HG03060 (cell line): ENCODE data around the gene RANBP9.

Source experiments
- ATAC-seq: cut with Tn5 transposase; IDR thresholded peaks from one replicate; pipeline ENCODE4 v1.9.1; 2021; ENCODE audit warnings: low read depth, moderate number of reproducible peaks; ENCODE audit not compliant: unreplicated experiment

RANBP9 gene

GRCh38 chr6:13711733-13712598, at the start of gene RANBP9:
TSS of gene RANBP9 (minus strand) at chr6:13711835. CDS start at chr6:13711505, 330 bp downstream.
- peak; percentile 43 for ATAC-seq

GRCh38 chr6:13760307-13761304, 49.0 kb upstream of the RANBP9 start:
- no peak for ATAC-seq

- ATAC-seq = no peak
Observed at GRCh38 chr6:13759025-13759424, 47.4 kb upstream of the RANBP9 start.

- ATAC-seq = no peak
Observed at GRCh38 chr6:13754644-13755043, 43.0 kb upstream of the RANBP9 start.

GRCh38 chr6:13743736-13744127, 32.1 kb upstream of the RANBP9 start:
- no peak for ATAC-seq

- ATAC-seq = no peak
Observed at GRCh38 chr6:13742961-13743735, 31.5 kb upstream of the RANBP9 start.

GRCh38 chr6:13741365-13741764, 29.7 kb upstream of the RANBP9 start:
- ATAC-seq = no peak

- ATAC-seq = no peak
Observed at GRCh38 chr6:13735031-13735430, 23.4 kb upstream of the RANBP9 start.

GRCh38 chr6:13733178-13733887, 21.7 kb upstream of the RANBP9 start:
- ATAC-seq = no peak

GRCh38 chr6:13730704-13731103, 19.1 kb upstream of the RANBP9 start:
- no peak for ATAC-seq

- no peak for ATAC-seq
Observed at GRCh38 chr6:13729891-13730290, 18.3 kb upstream of the RANBP9 start.

- ATAC-seq = no peak
Observed at GRCh38 chr6:13725570-13725969, 13.9 kb upstream of the RANBP9 start.

GRCh38 chr6:13725052-13725451, 13.4 kb upstream of the RANBP9 start:
- no peak for ATAC-seq

- ATAC-seq = no peak
Observed at GRCh38 chr6:13724182-13724581, 12.5 kb upstream of the RANBP9 start.

GRCh38 chr6:13722880-13723279, 11.2 kb upstream of the RANBP9 start:
- ATAC-seq = no peak

- ATAC-seq = no peak
Observed at GRCh38 chr6:13718123-13718458, 6.5 kb upstream of the RANBP9 start.

- ATAC-seq = no peak
Observed at GRCh38 chr6:13716955-13717295, 5.3 kb upstream of the RANBP9 start.

GRCh38 chr6:13716225-13716954, 4.8 kb upstream of the RANBP9 start:
- no peak for ATAC-seq

GRCh38 chr6:13715444-13715883, 3.8 kb upstream of the RANBP9 start:
- ATAC-seq = no peak

- ATAC-seq = no peak
Observed at GRCh38 chr6:13712599-13712898, 914 bp upstream of the RANBP9 start.
